Measurements from ENCODE around the gene NXN.

The NXN gene

DNA sequence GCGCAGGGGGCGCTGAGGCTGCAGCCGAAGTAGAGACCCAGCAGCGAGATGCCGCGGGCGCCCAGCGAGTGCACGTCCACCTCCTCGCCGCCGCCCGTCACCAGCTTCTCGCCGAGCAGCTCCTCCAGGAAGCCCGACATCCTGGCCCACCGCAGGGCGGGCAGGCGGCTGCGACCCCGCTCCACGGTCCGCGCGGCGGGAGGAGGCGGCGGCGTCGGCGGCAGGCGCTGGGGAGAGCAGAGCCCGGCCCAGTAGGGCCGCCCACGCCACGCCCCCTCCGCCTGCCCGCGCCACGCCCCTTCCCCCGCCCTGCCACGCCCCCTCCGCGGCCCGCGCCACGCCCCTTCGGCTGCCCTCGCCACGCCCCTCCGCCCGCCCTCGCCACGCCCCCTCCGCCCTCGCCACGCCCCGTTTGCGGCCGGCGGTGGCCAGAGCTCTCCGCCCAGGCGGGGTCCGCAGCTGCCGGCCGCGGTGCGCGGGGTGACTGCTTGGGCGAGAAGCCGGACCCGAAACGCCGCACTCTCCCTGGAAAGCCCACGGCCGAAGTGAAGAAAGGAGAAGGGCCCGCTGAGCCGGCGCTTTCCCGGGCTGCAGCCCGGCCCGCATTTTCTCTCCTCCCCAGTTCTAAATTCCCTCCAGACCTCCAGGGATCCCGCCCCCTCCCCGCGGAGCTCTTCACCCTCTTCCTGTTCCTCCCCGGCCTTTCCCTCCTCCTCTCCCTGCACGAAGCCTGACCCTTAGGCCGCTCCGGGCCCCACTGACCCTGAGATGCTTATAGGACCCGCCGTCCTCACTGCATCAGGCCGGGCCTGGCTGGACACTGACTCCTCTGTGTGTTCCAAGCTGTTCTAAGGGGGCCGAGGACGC, at the start of gene NXN:
NXN (minus strand) TSS at position 238 of the 867 bp plus-strand sequence.
- Mint-ChIP-seq H3K4me1 (peaks cover 17% of the 10 kb centered on the region), H3K4me3 (peak within 1 kb of the TSS; percentile 73), H3K36me3 (ENCODE audit: insufficient read depth) (peaks cover 4% of the 10 kb centered on the region), H3K27ac (ENCODE audit: low read depth) (no peak within 1 kb of the TSS), H3K9me3 (no peaks in the 10 kb centered on the region), H3K27me3 (peaks cover 39% of the 10 kb centered on the region)
- DNase-seq (ENCODE audit: low spot score in 2 of 2) (peak; percentile 71 to 83), ATAC-seq (replicated peaks; ENCODE audit: extremely low read depth, poor library complexity, severe bottlenecking) (peak; percentile 79)

GRCh38 chr17:1027044-1027443, 47.5 kb upstream of the NXN start:
- no peak for ATAC-seq (replicated peaks; ENCODE audit: extremely low read depth, poor library complexity, severe bottlenecking)
- H3K9me3 Mint-ChIP-seq = no peaks in the 10 kb centered on the region
- peaks cover 9% of the 10 kb centered on the region for H3K36me3 Mint-ChIP-seq (ENCODE audit: insufficient read depth)
- no peaks in the 10 kb centered on the region for H3K27me3 Mint-ChIP-seq
- H3K4me1 Mint-ChIP-seq = no peaks in the 10 kb centered on the region
- H3K27ac Mint-ChIP-seq (ENCODE audit: low read depth) = no peak overlapping the region
- DNase-seq (ENCODE audit: low spot score in 2 of 2) = no peak
- no peak overlapping the region for H3K4me3 Mint-ChIP-seq

DNA sequence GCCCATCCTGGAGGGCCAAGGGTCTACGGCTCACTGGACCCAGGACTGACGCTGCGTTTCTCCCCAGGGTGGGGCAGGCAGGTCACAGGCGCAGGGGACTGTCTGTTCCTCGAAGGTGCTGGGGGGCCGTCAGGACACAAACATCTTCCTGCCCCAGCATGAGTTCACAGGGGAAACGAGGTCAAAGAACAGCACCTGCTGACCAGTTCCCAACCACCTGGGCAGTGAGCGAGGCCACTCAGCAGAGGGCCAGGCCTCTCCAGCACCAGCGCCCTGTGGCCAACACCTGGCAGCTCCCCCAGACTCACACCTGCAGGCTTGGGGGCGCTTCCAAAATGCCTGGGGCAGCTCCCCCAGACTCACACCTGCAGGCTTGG, 47.0 kb upstream of the NXN start:
- no peak overlapping the region for H3K4me3 Mint-ChIP-seq
- H3K9me3 Mint-ChIP-seq = no peaks in the 10 kb centered on the region
- ATAC-seq (replicated peaks; ENCODE audit: extremely low read depth, poor library complexity, severe bottlenecking) (no peak), DNase-seq (ENCODE audit: low spot score in 2 of 2) (no peak)
- H3K4me1 Mint-ChIP-seq = no peaks in the 10 kb centered on the region
- peaks cover 9% of the 10 kb centered on the region for H3K36me3 Mint-ChIP-seq (ENCODE audit: insufficient read depth)
- H3K27me3 Mint-ChIP-seq = no peaks in the 10 kb centered on the region
- H3K27ac Mint-ChIP-seq (ENCODE audit: low read depth) = no peak overlapping the region

- Mint-ChIP-seq H3K27ac (ENCODE audit: low read depth) (no peak overlapping the region), H3K9me3 (no peaks in the 10 kb centered on the region), H3K27me3 (no peaks in the 10 kb centered on the region), H3K4me3 (peak overlapping the region; percentile 31), H3K4me1 (no peaks in the 10 kb centered on the region), H3K36me3 (ENCODE audit: insufficient read depth) (peaks cover 9% of the 10 kb centered on the region)
- DNase-seq (ENCODE audit: low spot score in 2 of 2) (no peak), ATAC-seq (replicated peaks; ENCODE audit: extremely low read depth, poor library complexity, severe bottlenecking) (no peak)
These were observed 46.4 kb upstream of the NXN start for GRCh38 chr17:1025733-1026598.

DNA sequence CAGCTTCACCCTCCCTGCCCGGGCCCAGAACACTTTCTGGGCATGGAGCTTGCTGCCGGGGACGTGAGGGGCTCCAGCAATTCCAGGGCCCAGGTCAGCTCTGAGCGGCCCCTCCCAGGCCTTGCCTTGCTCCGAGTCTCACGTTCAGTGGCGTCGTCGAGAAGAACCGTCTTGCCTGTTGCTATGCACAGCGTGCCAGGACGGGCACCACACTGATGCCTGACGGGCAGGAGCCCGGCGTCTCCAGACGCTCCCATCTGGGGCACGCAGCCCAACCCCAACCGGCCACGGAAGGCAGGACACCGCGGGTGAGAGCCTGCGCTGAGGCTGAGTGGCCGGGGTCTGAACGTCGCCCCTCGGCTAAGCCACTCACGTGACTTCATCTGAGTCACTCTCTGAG, 44.5 kb upstream of the NXN start:
- no peak for ATAC-seq (replicated peaks; ENCODE audit: extremely low read depth, poor library complexity, severe bottlenecking)
- peaks cover 10% of the 10 kb centered on the region for H3K36me3 Mint-ChIP-seq (ENCODE audit: insufficient read depth)
- no peak for DNase-seq (ENCODE audit: low spot score in 2 of 2)
- H3K4me3 Mint-ChIP-seq = no peak overlapping the region
- peaks cover 6% of the 10 kb centered on the region for H3K4me1 Mint-ChIP-seq
- no peak overlapping the region for H3K27ac Mint-ChIP-seq (ENCODE audit: low read depth)
- H3K9me3 Mint-ChIP-seq = no peaks in the 10 kb centered on the region
- no peaks in the 10 kb centered on the region for H3K27me3 Mint-ChIP-seq

- H3K27ac Mint-ChIP-seq (ENCODE audit: low read depth) = no peak overlapping the region
- ATAC-seq (replicated peaks; ENCODE audit: extremely low read depth, poor library complexity, severe bottlenecking) (no peak), DNase-seq (ENCODE audit: low spot score in 2 of 2) (no peak)
- peaks cover 8% of the 10 kb centered on the region for H3K36me3 Mint-ChIP-seq (ENCODE audit: insufficient read depth)
- no peaks in the 10 kb centered on the region for H3K27me3 Mint-ChIP-seq
- peaks cover 7% of the 10 kb centered on the region for H3K4me1 Mint-ChIP-seq
- H3K4me3 Mint-ChIP-seq = no peak overlapping the region
- H3K9me3 Mint-ChIP-seq = no peaks in the 10 kb centered on the region
These were observed 42.9 kb upstream of the NXN start for GRCh38 chr17:1022278-1023024.

GRCh38 chr17:1021147-1021546, 41.6 kb upstream of the NXN start:
- H3K4me1 Mint-ChIP-seq = peaks cover 7% of the 10 kb centered on the region
- H3K4me3 Mint-ChIP-seq = no peak overlapping the region
- peaks cover 10% of the 10 kb centered on the region for H3K36me3 Mint-ChIP-seq (ENCODE audit: insufficient read depth)
- H3K9me3 Mint-ChIP-seq = no peaks in the 10 kb centered on the region
- ATAC-seq (replicated peaks; ENCODE audit: extremely low read depth, poor library complexity, severe bottlenecking) = no peak
- no peaks in the 10 kb centered on the region for H3K27me3 Mint-ChIP-seq
- no peak for DNase-seq (ENCODE audit: low spot score in 2 of 2)
- H3K27ac Mint-ChIP-seq (ENCODE audit: low read depth) = no peak overlapping the region

DNA sequence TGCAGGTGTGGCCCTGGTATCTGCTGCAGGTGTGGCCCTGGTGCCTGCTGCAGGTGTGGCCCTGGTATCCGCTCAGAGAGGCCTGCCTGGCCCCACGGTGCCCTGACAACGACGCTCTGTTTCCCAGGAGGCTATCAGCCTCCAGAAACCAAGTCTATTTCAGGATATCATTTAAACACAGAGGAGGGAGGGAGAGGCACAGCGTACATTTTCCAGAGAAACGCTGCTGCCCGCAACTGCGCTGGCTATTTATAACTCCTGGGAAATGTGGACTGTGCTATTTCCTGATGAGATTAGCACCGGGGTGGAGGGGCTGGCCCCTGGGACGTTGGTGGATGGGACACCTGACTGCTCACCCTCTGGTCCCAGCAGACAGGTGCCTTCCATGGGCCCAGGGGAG, 39.9 kb upstream of the NXN start:
- ATAC-seq (replicated peaks; ENCODE audit: extremely low read depth, poor library complexity, severe bottlenecking) (no peak), DNase-seq (ENCODE audit: low spot score in 2 of 2) (no peak)
- Mint-ChIP-seq H3K9me3 (no peaks in the 10 kb centered on the region), H3K4me1 (peaks cover 7% of the 10 kb centered on the region), H3K4me3 (no peak overlapping the region), H3K27me3 (no peaks in the 10 kb centered on the region), H3K27ac (ENCODE audit: low read depth) (peak overlapping the region; percentile 57), H3K36me3 (ENCODE audit: insufficient read depth) (peaks cover 6% of the 10 kb centered on the region)

DNA sequence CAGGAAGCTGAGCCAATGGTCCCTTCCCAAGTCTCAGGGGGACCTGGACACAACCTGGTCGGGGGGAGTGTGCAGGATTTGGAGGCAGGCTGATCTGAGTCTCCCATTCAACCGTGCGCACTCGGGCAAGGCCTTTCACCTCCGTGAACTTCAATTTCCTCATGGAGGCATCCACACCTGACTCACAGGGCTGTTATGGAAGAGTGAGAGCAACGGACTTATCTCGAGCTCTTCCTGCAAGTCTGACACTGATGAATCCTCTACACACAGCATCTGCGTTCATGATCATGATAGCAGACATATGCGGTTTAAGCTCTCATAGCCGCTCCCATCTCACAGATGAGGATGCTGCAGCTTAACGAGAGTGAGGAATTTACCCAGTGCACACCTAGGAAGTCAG, 39.0 kb upstream of the NXN start:
- H3K27ac Mint-ChIP-seq (ENCODE audit: low read depth) = no peak overlapping the region
- no peak for DNase-seq (ENCODE audit: low spot score in 2 of 2)
- no peaks in the 10 kb centered on the region for H3K9me3 Mint-ChIP-seq
- no peak overlapping the region for H3K4me3 Mint-ChIP-seq
- no peaks in the 10 kb centered on the region for H3K27me3 Mint-ChIP-seq
- ATAC-seq (replicated peaks; ENCODE audit: extremely low read depth, poor library complexity, severe bottlenecking) = no peak
- H3K4me1 Mint-ChIP-seq = peaks cover 7% of the 10 kb centered on the region
- H3K36me3 Mint-ChIP-seq (ENCODE audit: insufficient read depth) = peaks cover 6% of the 10 kb centered on the region

- Mint-ChIP-seq H3K27ac (ENCODE audit: low read depth) (no peak overlapping the region), H3K9me3 (no peaks in the 10 kb centered on the region), H3K4me1 (no peaks in the 10 kb centered on the region), H3K27me3 (no peaks in the 10 kb centered on the region), H3K4me3 (no peak overlapping the region), H3K36me3 (ENCODE audit: insufficient read depth) (peaks cover 15% of the 10 kb centered on the region)
- no peak for DNase-seq (ENCODE audit: low spot score in 2 of 2)
- ATAC-seq (replicated peaks; ENCODE audit: extremely low read depth, poor library complexity, severe bottlenecking) = no peak
These were observed 34.1 kb upstream of the NXN start for GRCh38 chr17:1013729-1014090.

- Mint-ChIP-seq H3K4me1 (no peaks in the 10 kb centered on the region), H3K27me3 (no peaks in the 10 kb centered on the region), H3K9me3 (no peaks in the 10 kb centered on the region), H3K36me3 (ENCODE audit: insufficient read depth) (peaks cover 16% of the 10 kb centered on the region), H3K27ac (ENCODE audit: low read depth) (no peak overlapping the region), H3K4me3 (no peak overlapping the region)
- DNase-seq (ENCODE audit: low spot score in 2 of 2) = no peak
- no peak for ATAC-seq (replicated peaks; ENCODE audit: extremely low read depth, poor library complexity, severe bottlenecking)
These were observed 33.5 kb upstream of the NXN start for GRCh38 chr17:1012823-1013728.

Data from central memory CD8-positive, alpha-beta T cell (primary cell).